Neural crest cell (in vitro differentiated cells): Measurements from ENCODE around the gene SLC25A21. TPM values are rescaled to one million over a fixed set of nuclear protein-coding genes. Genes with fewer than 3 reads are reported as not detected.
"Not testable (repeated sequence)": the region's sequence is repeated elsewhere in the genome, so short reads cannot be mapped to it uniquely, and the experiment has no call there.

ENCODE experiments used
- DNase-seq: peaks from one replicate; pipeline ENCODE4 v3.0.0; 2021; ENCODE audit warnings: low read depth, mixed read lengths, low spot score
- H3K27ac Mint-ChIP-seq: one replicate; pipeline ENCODE4 v1.8.0; 2021; ENCODE audit warnings: mild to moderate bottlenecking, mixed read lengths; ENCODE audit not compliant: unreplicated experiment
- H3K27me3 Mint-ChIP-seq: 2 replicates; pipeline ENCODE4 v1.8.0; 2021; ENCODE audit warnings: low read depth, mild to moderate bottlenecking, mixed read lengths
- H3K36me3 Mint-ChIP-seq: 2 replicates; pipeline ENCODE4 v1.8.0; 2021; ENCODE audit warnings: low read depth, mild to moderate bottlenecking, mixed read lengths
- H3K4me1 Mint-ChIP-seq: 2 replicates; pipeline ENCODE4 v1.8.0; 2021; ENCODE audit warnings: mixed read lengths
- H3K4me3 Mint-ChIP-seq: one replicate; pipeline ENCODE4 v1.8.0; 2021; ENCODE audit warnings: mild to moderate bottlenecking, mixed read lengths
- H3K9me3 Mint-ChIP-seq: 2 replicates; pipeline ENCODE4 v1.8.0; 2021; ENCODE audit warnings: mixed read lengths
- CTCF ChIP-seq: fragments of 200-600 bp; sonication (generic); conservative IDR thresholded peaks from 2 replicates; pipeline ENCODE4 v1.5.0; 2021; ENCODE audit warnings: antibody characterized with exemption, mild to moderate bottlenecking
- total RNA-seq: library from RNA; stranded (reverse); gene quantifications from 2 replicates; pipeline ENCODE4 v1.2.1, GENCODE V29; 2021

SLC25A21 gene
- total RNA-seq, 1 donor from 2014 or later: 2.2 TPM

- Mint-ChIP-seq H3K9me3 (peaks cover 4% of the 10 kb centered on the region), H3K4me1 (peaks cover 6% of the 10 kb centered on the region), H3K27me3 (peaks cover 4% of the 10 kb centered on the region), H3K4me3 (no peak overlapping the region), H3K36me3 (peaks cover 1% of the 10 kb centered on the region), H3K27ac (no peak overlapping the region)
- TF ChIP-seq CTCF: no peak
- no peak for DNase-seq
Observed at GRCh38 chr14:36900846-36901245, 271.6 kb downstream of the SLC25A21 start.

GRCh38 chr14:36896300-36896699 is 276.1 kb downstream of the SLC25A21 start:
- not testable (repeated sequence) for H3K4me3 Mint-ChIP-seq, H3K36me3 Mint-ChIP-seq, H3K9me3 Mint-ChIP-seq, H3K27me3 Mint-ChIP-seq, H3K4me1 Mint-ChIP-seq, H3K27ac Mint-ChIP-seq, DNase-seq

- Mint-ChIP-seq H3K27me3 (no peaks in the 10 kb centered on the region), H3K4me3 (no peak overlapping the region), H3K27ac (no peak overlapping the region), H3K9me3 (peaks cover 10% of the 10 kb centered on the region), H3K4me1 (no peaks in the 10 kb centered on the region), H3K36me3 (peaks cover 2% of the 10 kb centered on the region)
- no peak for TF ChIP-seq CTCF
- DNase-seq: no peak
Observed at GRCh38 chr14:36884049-36884448, 288.4 kb downstream of the SLC25A21 start.

GRCh38 chr14:36880276-36880675 is 292.1 kb downstream of the SLC25A21 start:
- TF ChIP-seq CTCF: no peak
- Mint-ChIP-seq H3K4me3 (no peak overlapping the region), H3K9me3 (peaks cover 10% of the 10 kb centered on the region), H3K36me3 (peaks cover 2% of the 10 kb centered on the region), H3K27me3 (no peaks in the 10 kb centered on the region), H3K27ac (no peak overlapping the region), H3K4me1 (no peaks in the 10 kb centered on the region)
- no peak for DNase-seq

- no peak for DNase-seq
- no peaks in the 10 kb centered on the region for H3K27me3 Mint-ChIP-seq
- TF ChIP-seq CTCF: no peak
- no peak overlapping the region for H3K4me3 Mint-ChIP-seq
- H3K4me1 Mint-ChIP-seq: no peaks in the 10 kb centered on the region
- H3K27ac Mint-ChIP-seq: no peak overlapping the region
- peaks cover 2% of the 10 kb centered on the region for H3K36me3 Mint-ChIP-seq
- peaks cover 5% of the 10 kb centered on the region for H3K9me3 Mint-ChIP-seq
Observed at GRCh38 chr14:36879558-36879957, 292.8 kb downstream of the SLC25A21 start.

GRCh38 chr14:36874396-36875138 is 297.8 kb downstream of the SLC25A21 start:
- no peak for TF ChIP-seq CTCF

More at GRCh38 chr14:36874396-36875138, 297.8 kb downstream of the SLC25A21 start:
- Mint-ChIP-seq H3K27ac (no peak overlapping the region), H3K36me3 (no peaks in the 10 kb centered on the region), H3K27me3 (no peaks in the 10 kb centered on the region), H3K9me3 (no peaks in the 10 kb centered on the region), H3K4me1 (no peaks in the 10 kb centered on the region), H3K4me3 (no peak overlapping the region)
- DNase-seq: no peak
